Type B pancreatic cell (in vitro differentiated cells): Measurements from ENCODE around the gene PCLAF. TPM values are rescaled to one million over a fixed set of nuclear protein-coding genes. Genes with fewer than 3 reads are reported as not detected.
"Not testable (repeated sequence)": the region's sequence is repeated elsewhere in the genome, so short reads cannot be mapped to it uniquely, and the experiment has no call there.

ENCODE experiments used
- DNase-seq: peaks from one replicate; pipeline ENCODE4 v3.0.0; 2021; ENCODE audit warnings: mixed read lengths; ENCODE audit not compliant: unreplicated experiment; ENCODE audit errors: extremely low spot score
- H3K27ac Mint-ChIP-seq: 2 replicates; pipeline ENCODE4 v1.8.0; 2021; ENCODE audit warnings: mild to moderate bottlenecking, mixed read lengths
- H3K27me3 Mint-ChIP-seq: 2 replicates; pipeline ENCODE4 v1.8.0; 2021; ENCODE audit warnings: mixed read lengths
- H3K36me3 Mint-ChIP-seq: 2 replicates; pipeline ENCODE4 v1.8.0; 2021; ENCODE audit warnings: mixed read lengths
- H3K4me1 Mint-ChIP-seq: one replicate; pipeline ENCODE4 v1.8.0; 2021; ENCODE audit warnings: mixed read lengths; ENCODE audit not compliant: unreplicated experiment
- H3K4me3 Mint-ChIP-seq: 2 replicates; pipeline ENCODE4 v1.8.0; 2021; ENCODE audit warnings: mild to moderate bottlenecking, mixed read lengths
- H3K9me3 Mint-ChIP-seq: 2 replicates; pipeline ENCODE4 v1.8.0; 2021; ENCODE audit warnings: mixed read lengths
- total RNA-seq: library from RNA; stranded (reverse); gene quantifications from 2 replicates; pipeline ENCODE4 v1.2.1, GENCODE V29; 2021; ENCODE audit warnings: low replicate concordance
- TF ChIP-seq, protein P1 (sequence below): fragments of 200-600 bp; sonication (generic); conservative IDR thresholded peaks from 2 replicates; pipeline ENCODE4 v1.5.0; 2021; ENCODE audit warnings: antibody characterized with exemption, mild to moderate bottlenecking

The PCLAF gene
- total RNA-seq, 1 donor from 2014 or later: 45.9 TPM

DNA sequence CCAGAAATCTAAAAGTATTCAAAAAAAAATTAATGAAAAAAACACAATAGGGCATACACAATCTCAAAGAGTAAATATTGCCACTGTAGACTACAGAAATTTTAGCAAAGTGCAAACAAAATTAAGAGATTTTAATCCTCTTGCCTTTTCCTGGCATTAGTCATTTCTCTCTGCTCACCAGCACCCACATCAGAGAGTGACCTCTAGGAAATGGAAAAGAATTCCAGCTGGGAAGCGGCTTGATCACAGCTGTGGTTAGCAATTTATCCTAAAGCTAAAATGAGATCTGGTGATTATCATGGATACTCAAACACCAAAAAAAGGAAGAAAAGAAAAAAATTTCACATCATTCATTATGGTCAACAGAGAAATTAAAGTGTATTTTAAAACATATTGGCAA, 32.8 kb downstream of the PCLAF start:
- H3K4me3 Mint-ChIP-seq: no peak overlapping the region
- no peak overlapping the region for H3K27ac Mint-ChIP-seq
- peaks cover 26% of the 10 kb centered on the region for H3K4me1 Mint-ChIP-seq
- TF ChIP-seq, protein P1, sequence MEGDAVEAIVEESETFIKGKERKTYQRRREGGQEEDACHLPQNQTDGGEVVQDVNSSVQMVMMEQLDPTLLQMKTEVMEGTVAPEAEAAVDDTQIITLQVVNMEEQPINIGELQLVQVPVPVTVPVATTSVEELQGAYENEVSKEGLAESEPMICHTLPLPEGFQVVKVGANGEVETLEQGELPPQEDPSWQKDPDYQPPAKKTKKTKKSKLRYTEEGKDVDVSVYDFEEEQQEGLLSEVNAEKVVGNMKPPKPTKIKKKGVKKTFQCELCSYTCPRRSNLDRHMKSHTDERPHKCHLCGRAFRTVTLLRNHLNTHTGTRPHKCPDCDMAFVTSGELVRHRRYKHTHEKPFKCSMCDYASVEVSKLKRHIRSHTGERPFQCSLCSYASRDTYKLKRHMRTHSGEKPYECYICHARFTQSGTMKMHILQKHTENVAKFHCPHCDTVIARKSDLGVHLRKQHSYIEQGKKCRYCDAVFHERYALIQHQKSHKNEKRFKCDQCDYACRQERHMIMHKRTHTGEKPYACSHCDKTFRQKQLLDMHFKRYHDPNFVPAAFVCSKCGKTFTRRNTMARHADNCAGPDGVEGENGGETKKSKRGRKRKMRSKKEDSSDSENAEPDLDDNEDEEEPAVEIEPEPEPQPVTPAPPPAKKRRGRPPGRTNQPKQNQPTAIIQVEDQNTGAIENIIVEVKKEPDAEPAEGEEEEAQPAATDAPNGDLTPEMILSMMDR: no peak
- H3K9me3 Mint-ChIP-seq: no peaks in the 10 kb centered on the region
- H3K36me3 Mint-ChIP-seq: peaks cover 12% of the 10 kb centered on the region
- no peaks in the 10 kb centered on the region for H3K27me3 Mint-ChIP-seq
- DNase-seq: no peak

GRCh38 chr15:64346242-64346641, 35.0 kb downstream of the PCLAF start:
- H3K27ac Mint-ChIP-seq, DNase-seq, H3K4me3 Mint-ChIP-seq, H3K9me3 Mint-ChIP-seq, H3K27me3 Mint-ChIP-seq: not testable (repeated sequence)
- Mint-ChIP-seq H3K4me1 (peaks cover 29% of the 10 kb centered on the region), H3K36me3 (peaks cover 16% of the 10 kb centered on the region)

DNA sequence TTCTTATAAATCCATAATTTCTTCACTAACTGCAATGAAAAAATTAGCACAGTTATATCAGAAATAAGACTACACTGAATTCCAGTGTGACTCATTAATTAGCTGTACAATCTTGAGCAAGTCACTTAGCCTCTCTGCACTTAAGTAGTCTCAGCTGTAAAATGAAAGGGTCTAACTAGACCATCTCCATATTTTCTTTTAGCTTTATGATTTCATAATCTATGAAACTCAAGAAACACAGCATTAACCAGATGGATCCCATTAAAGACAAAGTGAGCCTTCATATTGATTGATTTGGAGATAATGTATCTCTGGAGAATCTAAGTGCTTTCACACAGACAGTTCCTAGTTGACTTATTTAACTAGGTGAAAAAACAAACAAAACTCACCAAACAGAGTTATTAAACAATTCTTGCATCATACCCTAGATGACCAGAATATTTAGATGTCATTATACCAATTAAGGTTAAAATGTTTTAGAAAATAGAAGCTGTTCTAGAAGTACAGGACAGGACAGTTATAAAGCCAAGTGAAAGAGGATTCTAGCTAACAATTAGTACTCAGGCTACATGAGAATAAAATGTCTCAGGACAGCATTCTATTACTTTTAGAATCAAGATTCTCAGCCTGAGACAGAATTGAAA, 36.5 kb downstream of the PCLAF start:
- Mint-ChIP-seq H3K4me3 (no peak overlapping the region), H3K27ac (no peak overlapping the region), H3K4me1 (peaks cover 21% of the 10 kb centered on the region), H3K27me3 (no peaks in the 10 kb centered on the region), H3K9me3 (no peaks in the 10 kb centered on the region), H3K36me3 (peaks cover 16% of the 10 kb centered on the region)
- no peak for DNase-seq
- TF ChIP-seq, protein P1: no peak

- TF ChIP-seq, protein P1: no peak
- Mint-ChIP-seq H3K4me3 (no peak overlapping the region), H3K36me3 (peaks cover 16% of the 10 kb centered on the region), H3K9me3 (no peaks in the 10 kb centered on the region), H3K27me3 (no peaks in the 10 kb centered on the region), H3K4me1 (peaks cover 21% of the 10 kb centered on the region), H3K27ac (no peak overlapping the region)
- no peak for DNase-seq
Measured at GRCh38 chr15:64343841-64344240, 37.4 kb downstream of the PCLAF start.

- H3K4me3 Mint-ChIP-seq: no peak overlapping the region
- TF ChIP-seq, protein P1: no peak
- DNase-seq: no peak
- peak overlapping the region; percentile 34 for H3K27ac Mint-ChIP-seq
- peaks cover 16% of the 10 kb centered on the region for H3K36me3 Mint-ChIP-seq
- H3K9me3 Mint-ChIP-seq: no peaks in the 10 kb centered on the region
- peaks cover 21% of the 10 kb centered on the region for H3K4me1 Mint-ChIP-seq
- H3K27me3 Mint-ChIP-seq: no peaks in the 10 kb centered on the region
Measured at GRCh38 chr15:64343222-64343621, 38.0 kb downstream of the PCLAF start.

GRCh38 chr15:64341961-64342360, 39.3 kb downstream of the PCLAF start:
- peak overlapping the region; percentile 23 for H3K4me3 Mint-ChIP-seq
- no peak for DNase-seq
- no peaks in the 10 kb centered on the region for H3K9me3 Mint-ChIP-seq
- H3K36me3 Mint-ChIP-seq: peaks cover 12% of the 10 kb centered on the region
- H3K4me1 Mint-ChIP-seq: peaks cover 21% of the 10 kb centered on the region
- TF ChIP-seq, protein P1: no peak
- no peaks in the 10 kb centered on the region for H3K27me3 Mint-ChIP-seq
- peak overlapping the region; percentile 80 for H3K27ac Mint-ChIP-seq
